IPS DF 19.7 (cell line): ENCODE measurements around the gene VNN1.
A peak's percentile ranks its signal among the peaks of the same experiment; 100 is the strongest.
"Not testable (repeated sequence)": the region's sequence is repeated elsewhere in the genome, so short reads cannot be mapped to it uniquely, and the experiment has no call there.

Source experiments
- DNase-seq: peaks from one replicate; pipeline ENCODE4 v3.0.0-alpha.2; 2013; ENCODE audit warnings: low read depth, low spot score

Gene VNN1

DNA sequence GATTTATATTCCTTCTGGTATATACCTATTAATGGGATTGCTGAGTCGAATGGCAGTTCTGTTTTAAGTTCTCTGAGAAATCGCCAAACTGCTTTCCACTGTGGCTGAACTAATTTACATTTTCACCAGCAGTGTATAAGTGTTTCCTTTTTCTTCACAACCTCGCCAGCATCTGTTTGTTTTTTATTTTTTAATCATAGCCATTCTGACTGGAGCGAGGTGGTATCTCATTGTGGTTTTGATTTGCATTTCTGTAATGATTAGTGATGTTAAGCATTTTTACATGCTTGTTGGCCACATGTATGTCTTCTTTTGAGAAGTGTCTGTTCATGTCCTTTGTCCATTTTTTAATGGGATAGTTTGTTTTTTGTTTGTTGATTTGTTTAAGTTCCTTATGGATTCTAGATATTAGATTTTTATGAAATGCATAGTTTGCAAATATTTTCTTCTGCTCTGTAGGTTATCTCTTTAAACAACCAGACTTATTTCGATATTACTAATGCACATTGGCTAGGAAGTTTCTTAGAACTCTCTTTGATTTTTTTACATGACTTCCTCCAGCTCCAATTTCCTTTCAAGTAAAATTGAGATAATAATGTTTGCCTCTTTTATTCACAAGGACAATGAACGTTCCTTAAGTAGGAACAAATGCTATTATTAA, 12.2 kb upstream of the VNN1 start:
- DNase-seq: no peak

DNA sequence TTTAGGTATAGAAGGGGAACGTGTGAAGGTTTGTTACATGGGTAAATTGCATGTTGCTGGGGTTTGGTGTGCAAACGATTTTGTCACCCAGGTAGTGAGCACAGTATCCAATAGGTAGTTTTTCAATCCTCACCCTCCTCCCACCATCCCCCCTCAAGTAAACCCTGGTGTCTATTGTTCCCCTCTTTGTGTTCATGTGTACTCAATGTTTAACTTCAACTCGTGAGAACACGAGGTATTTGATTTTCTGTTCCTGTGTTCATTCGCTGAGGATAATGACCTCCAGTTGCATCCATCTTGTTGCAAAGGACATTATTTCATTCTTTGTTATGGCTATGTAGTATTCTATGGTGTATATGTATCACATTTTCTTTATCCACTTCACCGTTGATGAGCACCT, 11.6 kb upstream of the VNN1 start:
- no peak for DNase-seq

DNA sequence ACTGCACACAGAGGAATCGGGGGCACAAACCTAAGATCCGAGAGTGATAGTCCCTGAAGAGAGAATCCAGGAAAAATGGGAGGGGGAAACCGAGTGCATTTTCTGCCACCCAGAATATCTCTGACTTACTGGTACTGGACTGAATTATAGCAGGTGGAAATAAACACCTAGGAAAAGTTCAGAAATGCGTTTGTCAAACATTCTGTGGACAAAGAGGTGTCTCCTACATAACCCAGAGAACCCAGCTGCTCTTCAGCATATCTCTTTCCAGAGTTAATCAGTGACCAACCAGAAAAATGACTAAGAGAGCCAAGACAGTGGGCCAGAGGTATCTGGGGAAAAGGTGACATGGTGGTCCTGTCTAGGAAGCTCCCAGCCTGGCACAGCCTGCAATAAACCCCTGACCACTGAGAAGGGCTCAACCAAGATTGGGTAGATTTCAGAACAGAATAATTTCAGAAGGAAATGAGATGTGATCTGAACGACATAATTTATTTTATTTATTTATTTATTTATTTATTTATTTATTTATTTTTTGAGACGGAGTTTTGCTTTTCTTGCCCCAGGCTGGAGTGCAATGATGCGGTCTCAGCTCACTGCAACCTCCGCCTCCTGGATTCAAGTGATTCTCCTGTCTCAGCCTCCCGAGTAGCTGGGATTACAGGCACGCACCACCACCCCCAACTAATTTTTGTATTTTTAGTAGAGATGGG, 6.0 kb upstream of the VNN1 start:
- DNase-seq: no peak

DNA sequence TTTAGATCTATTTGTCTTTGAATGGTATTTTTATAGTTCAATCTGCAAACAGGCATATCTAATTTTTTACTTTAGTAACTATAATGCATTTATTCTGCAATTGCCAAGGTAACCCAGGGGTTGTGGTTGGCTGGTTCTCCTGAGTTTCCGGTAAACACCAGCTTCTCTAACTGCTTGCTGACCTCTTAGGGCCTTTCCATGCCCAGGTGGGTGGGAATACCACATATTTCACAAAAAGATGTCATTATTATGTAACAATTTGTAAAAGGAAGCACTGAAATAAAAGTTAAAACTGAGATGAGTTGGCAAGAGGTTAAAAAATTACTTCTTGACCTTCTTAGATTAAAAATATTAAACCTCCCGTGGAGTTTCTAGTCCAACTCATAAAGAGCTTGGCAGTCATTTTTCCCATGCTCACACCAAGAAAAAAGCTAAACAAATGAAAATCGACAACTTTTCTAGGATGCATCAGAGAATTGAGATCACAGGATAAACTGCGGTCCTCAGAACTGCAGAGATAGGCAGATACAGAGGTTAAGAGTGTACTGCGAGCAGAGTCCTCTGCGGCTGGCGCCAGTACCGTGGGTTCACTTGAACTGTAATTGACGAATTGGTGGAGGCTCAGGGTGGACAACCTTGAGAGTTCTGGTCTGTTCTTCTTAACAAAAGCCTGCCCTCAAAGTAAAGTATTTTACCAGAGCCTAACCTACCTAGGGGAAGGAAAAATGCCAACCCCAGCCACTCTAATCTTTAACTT, 2.2 kb upstream of the VNN1 start:
- DNase-seq: no peak

DNA sequence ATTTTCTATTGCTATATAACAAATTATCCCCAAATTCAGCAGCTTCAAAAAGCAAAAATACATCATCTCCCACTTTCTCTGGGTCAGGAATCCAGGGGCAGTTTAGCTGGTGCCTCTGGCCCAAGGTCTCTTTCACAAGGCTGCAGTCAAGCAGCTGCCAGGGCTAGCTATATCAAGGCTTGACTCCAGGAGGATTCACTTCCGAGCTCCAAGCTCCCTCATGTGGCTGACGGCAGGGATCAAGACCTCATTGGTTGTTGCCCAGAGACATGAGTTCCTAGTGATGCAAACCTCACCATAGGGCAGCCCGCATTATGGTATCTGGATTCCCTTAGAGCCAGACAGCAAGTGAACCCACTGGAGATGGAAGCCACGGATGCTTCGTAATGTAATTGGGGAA, 1.3 kb upstream of the VNN1 start:
- DNase-seq: peak; percentile 74

DNA sequence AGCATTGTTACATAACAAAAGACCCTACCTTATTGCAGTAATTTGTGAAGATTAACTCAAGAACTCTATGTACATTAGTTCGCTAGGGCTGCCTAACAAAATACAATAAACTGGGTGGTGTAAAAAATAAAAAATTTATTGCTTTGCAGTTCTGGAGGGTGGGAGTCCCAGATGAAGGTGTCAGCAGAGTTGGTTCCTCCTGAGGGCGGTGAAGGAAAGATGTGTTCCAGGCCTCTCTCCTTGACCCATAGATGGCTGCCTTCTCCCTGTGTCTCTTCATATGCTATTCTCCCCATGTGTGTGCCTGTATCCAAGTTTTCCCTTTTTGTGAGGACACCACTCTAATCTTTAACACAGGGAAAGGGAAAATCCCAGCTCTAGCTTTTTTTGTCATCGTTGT, 305 bp upstream of the VNN1 start:
- no peak for DNase-seq

DNA sequence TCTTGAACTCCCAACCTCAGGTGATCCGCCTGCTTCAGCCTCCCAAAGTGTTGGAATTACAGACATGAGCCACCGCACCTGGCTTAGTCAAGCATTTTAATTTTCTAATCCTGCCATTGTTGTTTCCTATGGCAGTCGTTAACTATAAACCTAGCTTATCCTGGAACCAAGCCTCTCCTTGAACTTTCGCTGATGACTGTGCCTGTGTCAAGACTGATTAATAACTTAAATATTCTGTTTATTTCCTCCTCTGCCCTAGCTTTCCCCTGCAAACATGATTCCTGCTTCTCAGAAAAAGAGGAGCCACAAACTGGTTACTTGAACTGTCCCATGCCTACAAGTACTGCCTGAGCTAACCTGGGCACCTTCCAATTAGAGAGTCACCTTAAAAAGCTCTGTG, 1.5 kb downstream of the VNN1 start:
- DNase-seq: no peak

DNA sequence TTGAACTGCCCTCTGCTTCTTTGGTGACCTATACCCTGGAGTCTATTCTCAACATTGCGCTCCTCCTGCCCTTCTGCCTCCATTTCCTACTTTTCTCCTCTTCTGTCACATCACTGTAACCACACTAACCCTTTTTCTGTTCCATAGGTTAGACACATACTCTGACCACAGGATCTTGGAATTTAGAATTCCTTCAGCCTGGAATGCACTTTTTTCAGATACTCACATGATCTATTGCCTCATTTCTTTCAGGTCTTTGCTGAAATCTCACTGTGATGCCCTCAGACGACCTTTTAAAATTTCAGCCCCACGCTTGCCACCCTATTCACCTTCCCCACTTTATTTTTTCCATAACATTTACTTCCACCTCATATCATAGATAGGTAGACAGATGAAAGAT, 5.1 kb downstream of the VNN1 start:
- no peak for DNase-seq

DNA sequence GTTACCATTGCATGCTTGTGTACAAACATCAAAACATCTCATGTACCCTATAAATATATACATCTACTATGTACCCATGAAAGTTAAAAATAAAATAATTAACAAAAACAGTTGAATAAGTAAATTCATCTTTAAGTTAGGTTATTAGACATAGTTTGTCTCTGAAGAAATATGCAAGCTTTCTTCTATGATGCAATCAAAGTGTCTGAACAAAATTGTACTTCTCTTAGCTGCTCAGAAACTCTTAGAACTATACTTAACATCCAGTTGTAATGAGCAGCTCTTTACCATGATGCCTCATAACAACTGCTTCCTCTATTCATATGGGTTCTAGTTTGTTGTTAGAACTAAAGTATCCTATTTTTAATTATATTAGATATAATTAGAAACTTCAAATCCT, 5.9 kb downstream of the VNN1 start:
- no peak for DNase-seq

DNA sequence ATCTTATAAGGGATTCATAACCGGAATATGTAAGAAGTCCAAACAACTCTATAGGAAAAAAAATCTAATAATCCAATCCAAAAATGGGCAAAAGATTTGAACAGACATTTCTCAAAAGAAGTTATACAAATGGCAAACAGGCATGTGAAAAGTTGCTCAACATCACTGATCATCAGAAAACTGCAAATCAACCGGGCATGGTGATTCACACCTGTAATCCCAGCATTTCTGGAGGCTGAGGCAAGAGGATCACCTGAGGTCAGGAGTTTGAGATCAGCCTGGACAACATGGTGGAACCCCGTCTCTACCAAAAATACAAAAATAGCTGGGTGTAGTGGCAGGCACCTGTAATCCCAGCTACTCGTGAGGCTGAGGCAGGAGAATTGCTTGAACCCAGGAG, 7.1 kb downstream of the VNN1 start:
- DNase-seq: not testable (repeated sequence)

DNA sequence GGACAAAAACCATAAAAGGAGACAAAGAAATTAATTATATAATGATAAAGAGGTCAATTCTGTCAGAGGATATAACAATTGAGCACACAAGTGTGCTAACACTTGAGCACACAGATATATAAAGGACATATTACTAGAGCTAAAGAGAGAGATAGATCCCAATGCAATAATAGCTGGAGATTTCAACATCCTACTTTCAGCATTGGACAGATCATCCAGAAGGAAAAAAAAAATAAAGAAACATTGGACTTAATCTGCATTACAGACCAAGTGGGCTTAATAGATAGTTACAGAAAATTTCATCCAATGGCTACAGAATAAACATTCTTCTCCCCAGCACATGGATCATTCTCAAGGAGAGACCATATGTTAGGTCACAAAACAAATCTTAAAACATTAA, 9.9 kb downstream of the VNN1 start:
- DNase-seq: no peak

DNA sequence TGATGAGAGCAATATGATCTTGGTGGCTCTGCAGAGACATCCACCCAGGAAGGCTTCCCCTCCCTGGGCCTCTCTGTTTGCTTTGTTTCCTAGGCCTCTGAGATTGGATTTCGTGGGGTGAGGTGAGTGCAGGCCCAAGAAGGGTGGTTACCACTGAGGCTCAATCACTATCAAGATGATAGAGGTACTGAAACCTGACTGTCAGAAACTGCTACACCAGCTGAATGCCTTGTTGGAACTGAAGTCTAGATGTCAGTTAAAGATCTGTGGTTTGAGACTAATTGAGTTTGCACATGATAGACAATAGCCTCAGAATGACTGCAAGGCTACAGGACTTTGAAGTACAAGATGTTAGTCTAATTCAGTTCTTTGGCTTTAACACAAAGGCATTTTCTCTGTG, 15.2 kb downstream of the VNN1 start:
- no peak for DNase-seq

DNA sequence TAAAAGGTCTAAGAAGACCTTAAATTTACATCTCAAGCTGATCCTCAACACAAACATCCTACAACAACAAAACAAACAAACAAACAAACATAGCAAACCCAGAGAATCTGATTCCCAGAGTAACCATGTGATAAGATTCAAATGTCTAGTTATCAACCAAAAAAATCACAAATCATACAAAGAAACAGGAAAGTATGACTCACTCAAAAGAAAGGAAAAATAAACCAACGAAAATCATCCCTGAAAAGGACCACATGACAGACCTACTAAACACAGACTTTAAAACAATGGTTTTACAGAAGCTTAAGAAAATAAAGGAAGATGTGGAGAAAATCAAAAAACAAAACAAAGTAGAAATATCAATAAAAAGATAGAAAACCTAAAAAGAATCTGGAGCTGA, 18.1 kb downstream of the VNN1 start:
- no peak for DNase-seq

DNA sequence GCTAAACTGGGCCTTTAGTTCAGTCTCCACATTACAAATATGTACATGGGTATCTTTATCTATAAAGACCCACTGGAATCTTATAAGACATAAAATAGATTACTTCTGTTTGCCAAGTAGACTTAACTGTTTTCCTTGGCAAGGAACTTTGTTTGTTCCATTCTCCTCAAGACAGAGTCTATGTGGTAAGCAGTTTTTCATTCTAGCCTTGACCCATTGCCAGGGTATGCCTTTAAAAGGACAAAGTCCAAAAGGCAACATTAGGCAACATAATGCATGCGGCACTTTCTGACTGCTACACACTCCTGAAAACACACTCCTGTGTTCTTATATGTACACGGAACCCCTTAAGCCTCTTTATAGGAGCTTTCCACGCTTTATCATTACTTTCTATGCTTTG, 20.4 kb downstream of the VNN1 start:
- DNase-seq: no peak

DNA sequence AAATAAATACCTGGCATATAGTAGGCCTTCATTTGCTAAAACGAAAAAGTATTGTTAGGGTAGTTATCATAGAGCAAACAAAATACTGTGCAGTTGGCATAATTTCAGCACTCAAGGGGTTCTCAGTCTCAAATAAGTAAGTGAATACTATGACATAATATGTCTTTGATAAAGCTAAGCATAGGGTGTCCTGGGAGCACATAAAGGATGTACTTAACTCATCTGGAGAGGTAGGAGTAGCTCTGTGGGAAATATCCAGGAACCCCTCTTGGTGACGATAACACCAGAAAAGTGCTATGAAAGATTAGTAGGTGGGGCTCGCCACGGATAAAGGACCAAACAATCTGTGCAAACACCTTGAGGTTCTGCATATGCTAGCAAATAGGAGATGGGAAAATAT, 23.2 kb downstream of the VNN1 start:
- no peak for DNase-seq

DNA sequence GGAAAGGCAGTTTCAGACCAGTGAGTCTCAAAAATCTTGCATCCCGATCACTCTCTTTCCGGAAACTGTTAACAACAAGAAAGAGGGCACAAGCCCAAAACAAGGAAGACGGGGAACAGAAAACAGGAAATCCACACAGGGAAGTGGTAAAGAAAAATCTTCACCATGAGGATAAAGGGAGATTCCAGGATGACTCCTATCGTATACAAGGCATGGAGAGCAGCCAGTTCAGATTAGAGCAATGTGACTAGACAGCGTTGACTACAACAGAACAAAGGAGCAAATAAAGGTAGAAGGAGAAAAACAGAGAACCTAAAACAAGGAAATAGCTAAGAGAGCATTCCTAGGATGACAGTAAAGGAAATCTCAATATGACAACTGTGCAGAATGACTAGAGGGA, 26.5 kb downstream of the VNN1 start:
- DNase-seq: no peak

DNA sequence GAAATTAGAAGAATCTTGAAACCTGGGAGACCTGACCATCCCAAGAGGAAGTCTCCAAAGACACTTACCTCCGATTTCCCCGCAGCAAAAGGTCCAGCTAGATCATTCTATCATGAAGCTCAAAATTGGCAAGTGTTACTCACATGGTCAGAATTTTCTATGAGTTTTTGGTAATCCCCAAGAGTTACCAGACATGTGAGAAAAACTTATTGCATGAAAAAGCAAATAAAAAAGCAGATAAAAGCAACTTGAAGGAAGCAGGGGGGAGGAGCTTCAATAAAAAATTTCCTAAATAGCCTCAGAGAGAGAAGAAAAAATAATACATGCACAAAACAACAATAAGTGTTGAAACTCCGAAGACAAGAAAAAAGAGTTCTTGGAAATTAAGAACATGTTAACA, 27.3 kb downstream of the VNN1 start:
- DNase-seq: no peak

DNA sequence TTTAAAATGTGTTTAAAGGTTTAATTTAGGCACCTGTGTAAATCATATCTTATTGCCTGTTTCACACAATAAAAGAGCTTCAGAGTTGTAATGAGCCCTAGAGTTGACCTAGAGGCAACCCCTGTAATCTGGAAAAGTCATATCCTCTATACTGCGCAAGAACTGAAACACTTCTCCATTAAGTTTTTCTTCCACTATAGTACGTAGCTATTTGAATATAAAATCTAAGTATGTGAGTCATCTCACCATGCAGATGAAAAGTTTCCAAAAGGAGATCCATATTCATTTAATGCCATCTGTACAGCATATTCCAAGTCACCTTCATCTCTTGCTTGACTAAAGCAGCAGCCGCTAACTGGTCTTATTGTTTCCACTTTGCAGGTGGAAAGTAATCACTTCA, 28.8 kb downstream of the VNN1 start:
- no peak for DNase-seq

DNA sequence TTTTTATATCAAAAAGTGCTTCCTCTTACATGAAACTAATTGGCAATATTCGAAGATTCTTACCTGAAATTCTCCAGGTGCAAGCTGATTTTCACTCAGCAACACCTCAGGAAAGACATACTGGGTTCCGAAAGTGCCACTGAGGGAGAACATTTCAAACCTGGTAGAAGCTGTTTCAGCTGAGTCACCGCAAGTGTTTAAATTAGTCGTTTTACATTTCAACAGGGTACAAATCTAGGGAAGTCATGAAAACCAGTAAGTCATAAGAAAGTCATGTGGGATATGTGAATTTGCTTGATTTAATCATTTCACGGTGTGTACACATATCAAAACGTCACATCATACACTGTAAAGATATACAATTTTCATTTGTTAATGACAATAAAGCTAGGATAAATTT, 29.6 kb downstream of the VNN1 start:
- no peak for DNase-seq

DNA sequence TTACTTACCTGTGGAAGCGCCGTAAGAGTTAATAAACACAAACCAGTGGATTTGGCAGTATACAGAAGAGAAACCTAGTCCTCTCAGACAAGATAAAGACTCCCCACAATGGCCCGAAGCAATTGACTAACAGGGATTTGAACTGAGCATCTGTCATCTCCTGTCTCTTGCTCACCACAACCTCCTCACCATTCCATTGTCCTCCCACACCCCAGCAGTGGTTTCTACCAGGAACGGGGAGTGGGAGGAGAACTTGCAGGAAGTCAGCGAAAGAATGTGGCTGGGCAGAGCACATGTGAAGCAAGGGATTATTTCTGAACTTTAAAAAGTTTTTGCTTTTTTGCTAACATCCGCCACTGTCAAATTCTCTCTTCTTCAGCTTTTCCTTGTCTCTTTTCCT, 30.3 kb downstream of the VNN1 start:
- DNase-seq: no peak

DNA sequence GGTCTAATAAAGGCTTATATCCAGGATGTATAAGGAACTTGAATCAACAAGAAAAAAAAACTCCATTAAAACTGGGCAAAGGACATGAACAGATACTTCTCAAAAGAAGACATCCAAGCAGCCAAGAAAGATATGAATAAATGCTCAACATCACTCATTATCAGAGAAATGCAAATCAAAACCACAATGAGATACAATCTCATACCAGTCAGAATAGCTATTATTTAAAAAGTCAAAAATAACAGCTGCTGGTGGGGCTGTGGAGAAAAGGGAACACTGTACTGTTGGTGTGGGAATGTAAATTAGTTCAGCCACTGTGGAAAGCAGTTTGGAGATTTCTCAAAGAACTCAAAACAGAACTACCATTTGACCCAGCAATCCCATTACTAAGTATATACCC, 34.8 kb downstream of the VNN1 start:
- not testable (repeated sequence) for DNase-seq

DNA sequence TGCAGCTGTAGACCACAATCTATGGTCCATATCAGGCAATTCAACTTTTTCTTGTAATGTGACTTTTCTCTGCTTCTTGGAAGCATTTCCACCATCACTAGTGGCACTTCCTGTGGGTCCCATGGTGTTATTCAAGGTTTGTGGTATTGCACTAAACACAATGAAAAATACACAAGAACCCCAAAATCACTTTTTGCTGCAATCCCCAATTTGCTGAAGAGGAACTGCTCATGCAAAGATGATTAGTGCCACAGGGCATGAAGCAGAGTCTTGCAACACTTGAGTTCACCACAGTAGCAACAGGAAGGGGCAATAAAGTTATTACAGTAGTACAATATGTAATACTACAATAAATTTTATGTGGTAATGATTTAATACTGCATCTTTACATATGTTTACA, 38.1 kb downstream of the VNN1 start:
- no peak for DNase-seq

DNA sequence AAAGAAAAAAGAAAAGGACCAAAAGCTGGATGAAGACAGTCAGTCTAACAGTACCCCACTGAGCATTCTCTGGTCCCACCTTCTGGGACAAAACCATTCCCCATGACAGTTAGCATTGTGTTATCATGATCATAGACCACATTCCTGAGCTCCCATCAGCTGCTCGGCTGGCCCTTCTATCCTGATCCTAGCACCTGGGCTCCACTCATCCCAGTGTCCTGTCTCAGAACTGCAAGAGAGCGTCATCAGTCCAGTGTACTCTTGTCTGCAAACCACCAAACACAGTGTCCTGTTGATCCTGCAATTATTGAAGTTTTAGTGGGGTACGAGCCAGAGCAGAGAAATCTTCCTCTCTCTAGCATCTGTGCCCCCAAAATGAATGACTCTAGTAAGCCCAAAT, 38.9 kb downstream of the VNN1 start:
- DNase-seq: no peak
